ENCODE results near the gene SLC9A7. TPM values are rescaled to one million over a fixed set of nuclear protein-coding genes. Genes with fewer than 3 reads are reported as not detected.
"Not testable (repeated sequence)": the region's sequence is repeated elsewhere in the genome, so short reads cannot be mapped to it uniquely, and the experiment has no call there.

The SLC9A7 gene
- polyA plus RNA-seq, 3 donors: 0.11 to 2.5 (median 0.40) TPM

GRCh38 chrX:46757593-46757992 is 1.3 kb downstream of the SLC9A7 start:
- 56 to 78% (median 64%) methylated on average over 8 of the region's 8 CpGs for WGBS, 3 donors
- H3K27ac ChIP-seq (ENCODE audit: low read depth, low read length): no peak overlapping the region

- WGBS, 3 donors: 49 to 65% (median 55%) methylated on average over 8 of the region's 8 CpGs
- no peak overlapping the region for H3K27ac ChIP-seq (ENCODE audit: low read depth, low read length)
Measured at GRCh38 chrX:46757052-46757451, 1.9 kb downstream of the SLC9A7 start.

GRCh38 chrX:46755671-46756070 is 3.2 kb downstream of the SLC9A7 start:
- WGBS, 3 donors: 70 to 93% (median 83%) methylated on average over 9 to 10 of the region's 10 CpGs

GRCh38 chrX:46754586-46755061 is 4.3 kb downstream of the SLC9A7 start:
- H3K27ac ChIP-seq (ENCODE audit: low read depth, low read length): no peak overlapping the region
- WGBS, 3 donors: 53 to 63% (median 53%) methylated on average over 3 of the region's 3 CpGs

More at GRCh38 chrX:46755671-46756070, 3.2 kb downstream of the SLC9A7 start:
- H3K27ac ChIP-seq (ENCODE audit: low read depth, low read length): no peak overlapping the region

- H3K27ac ChIP-seq (ENCODE audit: low read depth, low read length): no peak overlapping the region
Measured at GRCh38 chrX:46754036-46754435, 4.9 kb downstream of the SLC9A7 start.

GRCh38 chrX:46750889-46751288 is 8.0 kb downstream of the SLC9A7 start:
- H3K27ac ChIP-seq (ENCODE audit: low read depth, low read length): no peak overlapping the region
- WGBS, 3 donors: 50 to 63% (median 60%) methylated on average over 1 of the region's 1 CpG

- WGBS, 3 donors: 54 to 63% (median 59%) methylated on average over 3 of the region's 3 CpGs
- H3K27ac ChIP-seq (ENCODE audit: low read depth, low read length): no peak overlapping the region
Measured at GRCh38 chrX:46744009-46744408, 14.9 kb downstream of the SLC9A7 start.

- 67 to 100% (median 81%) methylated on average over 1 of the region's 1 CpG for whole genome bisulfite sequencing, 3 donors
- no peak overlapping the region for H3K27ac ChIP-seq (ENCODE audit: low read depth, low read length)
Measured at GRCh38 chrX:46743046-46743445, 15.9 kb downstream of the SLC9A7 start.

- 29 to 71% (median 64%) methylated on average over 1 of the region's 1 CpG for WGBS, 3 donors
- H3K27ac ChIP-seq (ENCODE audit: low read depth, low read length): no peak overlapping the region
Measured at GRCh38 chrX:46739736-46740135, 19.2 kb downstream of the SLC9A7 start.

GRCh38 chrX:46737462-46737861 is 21.5 kb downstream of the SLC9A7 start:
- H3K27ac ChIP-seq (ENCODE audit: low read depth, low read length): no peak overlapping the region
- 25 to 45% (median 35%) methylated on average over 2 of the region's 2 CpGs for WGBS, 3 donors

GRCh38 chrX:46737041-46737440 is 21.9 kb downstream of the SLC9A7 start:
- no peak overlapping the region for H3K27ac ChIP-seq (ENCODE audit: low read depth, low read length)

GRCh38 chrX:46735622-46736021 is 23.3 kb downstream of the SLC9A7 start:
- WGBS, 3 donors: 76 to 98% (median 91%) methylated on average over 2 of the region's 2 CpGs
- H3K27ac ChIP-seq (ENCODE audit: low read depth, low read length): no peak overlapping the region

- 41 to 86% (median 71%) methylated on average over 1 of the region's 1 CpG for WGBS, 3 donors
- H3K27ac ChIP-seq (ENCODE audit: low read depth, low read length): no peak overlapping the region
Measured at GRCh38 chrX:46733226-46733625, 25.7 kb downstream of the SLC9A7 start.

GRCh38 chrX:46730765-46731164 is 28.2 kb downstream of the SLC9A7 start:
- WGBS, 3 donors: 56 to 84% (median 64%) methylated on average over 1 of the region's 1 CpG
- H3K27ac ChIP-seq (ENCODE audit: low read depth, low read length): no peak overlapping the region

- H3K27ac ChIP-seq (ENCODE audit: low read depth, low read length): no peak overlapping the region
- 68 to 80% (median 71%) methylated on average over 5 of the region's 5 CpGs for whole genome bisulfite sequencing, 3 donors
Measured at GRCh38 chrX:46727441-46727840, 31.5 kb downstream of the SLC9A7 start.

GRCh38 chrX:46723569-46723927 is 35.4 kb downstream of the SLC9A7 start:
- WGBS, 3 donors: 77 to 90% (median 85%) methylated on average over 3 of the region's 3 CpGs
- H3K27ac ChIP-seq (ENCODE audit: low read depth, low read length): not testable (repeated sequence)

- WGBS, 3 donors: 73 to 92% (median 80%) methylated on average over 7 of the region's 7 CpGs
- no peak overlapping the region for H3K27ac ChIP-seq (ENCODE audit: low read depth, low read length)
Measured at GRCh38 chrX:46722742-46723568, 36.0 kb downstream of the SLC9A7 start.

GRCh38 chrX:46716796-46717195 is 42.1 kb downstream of the SLC9A7 start:
- 49 to 91% (median 64%) methylated on average over 3 of the region's 3 CpGs for WGBS, 3 donors
- no peak overlapping the region for H3K27ac ChIP-seq (ENCODE audit: low read depth, low read length)

- 75 to 88% (median 79%) methylated on average over 1 of the region's 1 CpG for WGBS, 3 donors
Measured at GRCh38 chrX:46715997-46716396, 42.9 kb downstream of the SLC9A7 start.

GRCh38 chrX:46715530-46715929 is 43.4 kb downstream of the SLC9A7 start:
- H3K27ac ChIP-seq (ENCODE audit: low read depth, low read length): no peak overlapping the region
- WGBS, 3 donors: 73 to 93% (median 82%) methylated on average over 5 of the region's 5 CpGs

More at GRCh38 chrX:46715997-46716396, 42.9 kb downstream of the SLC9A7 start:
- no peak overlapping the region for H3K27ac ChIP-seq (ENCODE audit: low read depth, low read length)
